HEK293 (cell line): ENCODE data around the gene CS.

Experiments
- FEZF1 ChIP-seq: fragments of 450-650 bp; formaldehyde crosslinking; IDR thresholded peaks from 2 replicates; pipeline ENCODE4 v1.5.1; 2016; ENCODE audit warnings: missing biosample characterization, missing genetic modification characterization
- GLIS1 ChIP-seq: fragments of 450-650 bp; formaldehyde crosslinking; IDR thresholded peaks from 2 replicates; pipeline ENCODE4 v1.5.1; 2016; ENCODE audit warnings: missing biosample characterization, missing genetic modification characterization
- GLIS2 ChIP-seq: fragments of 450-650 bp; formaldehyde crosslinking; IDR thresholded peaks from 2 replicates; pipeline ENCODE4 v1.5.1; 2016; ENCODE audit warnings: missing biosample characterization, missing genetic modification characterization
- KLF1 ChIP-seq: fragments of 450-650 bp; formaldehyde crosslinking; IDR thresholded peaks from 2 replicates; pipeline ENCODE4 v1.5.1; 2016; ENCODE audit warnings: missing biosample characterization, missing genetic modification characterization
- KLF8 ChIP-seq: fragments of 450-650 bp; formaldehyde crosslinking; IDR thresholded peaks from 2 replicates; pipeline ENCODE4 v1.5.1; 2016; ENCODE audit warnings: missing biosample characterization, missing genetic modification characterization
- KLF9 ChIP-seq: fragments of 450-650 bp; formaldehyde crosslinking; IDR thresholded peaks from 2 replicates; pipeline ENCODE4 v1.5.1; 2016; ENCODE audit warnings: missing biosample characterization, missing genetic modification characterization, low read depth
- SCRT1 ChIP-seq: fragments of 450-650 bp; formaldehyde crosslinking; IDR thresholded peaks from 2 replicates; pipeline ENCODE4 v1.5.1; 2016; ENCODE audit warnings: missing biosample characterization, missing genetic modification characterization, borderline replicate concordance
- SETDB1 ChIP-seq: IDR thresholded peaks from one replicate; pipeline ENCODE4 v1.6.1; 2017; ENCODE audit warnings: mild to moderate bottlenecking, low read length, moderate library complexity, mixed read lengths; ENCODE audit not compliant: insufficient read length
- SP7 ChIP-seq: fragments of 450-650 bp; formaldehyde crosslinking; IDR thresholded peaks from 2 replicates; pipeline ENCODE4 v1.5.1; 2016; ENCODE audit warnings: missing biosample characterization, missing genetic modification characterization
- ZBTB20 ChIP-seq: fragments of 450-650 bp; formaldehyde crosslinking; IDR thresholded peaks from 2 replicates; pipeline ENCODE4 v1.5.1; 2016; ENCODE audit warnings: missing biosample characterization, missing genetic modification characterization
- ZBTB48 ChIP-seq: fragments of 450-650 bp; formaldehyde crosslinking; IDR thresholded peaks from 2 replicates; pipeline ENCODE4 v1.5.1; 2016; ENCODE audit warnings: missing biosample characterization, missing genetic modification characterization
- ZNF112 ChIP-seq: fragments of 450-650 bp; formaldehyde crosslinking; IDR thresholded peaks from 2 replicates; pipeline ENCODE4 v1.5.0; 2017; ENCODE audit warnings: missing biosample characterization, missing genetic modification characterization
- ZNF132 ChIP-seq: fragments of 450-650 bp; formaldehyde crosslinking; IDR thresholded peaks from 2 replicates; pipeline ENCODE4 v1.5.1; 2017; ENCODE audit warnings: missing biosample characterization, missing genetic modification characterization, borderline replicate concordance
- ZNF146 ChIP-seq: fragments of 450-650 bp; formaldehyde crosslinking; IDR thresholded peaks from 2 replicates; pipeline ENCODE4 v1.5.1; 2016; ENCODE audit warnings: missing biosample characterization, missing genetic modification characterization
- ZNF239 ChIP-seq: fragments of 450-650 bp; formaldehyde crosslinking; IDR thresholded peaks from 2 replicates; pipeline ENCODE4 v1.5.1; 2016; ENCODE audit warnings: missing biosample characterization, missing genetic modification characterization
- ZNF266 ChIP-seq: fragments of 450-650 bp; formaldehyde crosslinking; IDR thresholded peaks from 2 replicates; pipeline ENCODE4 v1.5.1; 2016; ENCODE audit warnings: missing biosample characterization, missing genetic modification characterization, low read depth
- ZNF558 ChIP-seq: fragments of 450-650 bp; formaldehyde crosslinking; IDR thresholded peaks from 2 replicates; pipeline ENCODE4 v1.5.1; 2016; ENCODE audit warnings: missing biosample characterization, missing genetic modification characterization
- ZNF610 ChIP-seq: fragments of 450-650 bp; formaldehyde crosslinking; IDR thresholded peaks from 2 replicates; pipeline ENCODE4 v1.5.1; 2016; ENCODE audit warnings: missing biosample characterization, missing genetic modification characterization, borderline replicate concordance
- ZNF658 ChIP-seq: fragments of 450-650 bp; formaldehyde crosslinking; IDR thresholded peaks from 2 replicates; pipeline ENCODE4; 2016; ENCODE audit warnings: missing biosample characterization, missing genetic modification characterization
- ZNF777 ChIP-seq: fragments of 450-650 bp; formaldehyde crosslinking; IDR thresholded peaks from 2 replicates; pipeline ENCODE4 v1.5.1; 2017; ENCODE audit warnings: missing biosample characterization, missing genetic modification characterization, borderline replicate concordance
- ZSCAN23 ChIP-seq: fragments of 450-650 bp; formaldehyde crosslinking; IDR thresholded peaks from 2 replicates; pipeline ENCODE4 v1.5.1; 2016; ENCODE audit warnings: missing biosample characterization, missing genetic modification characterization
- ZSCAN30 ChIP-seq: fragments of 450-650 bp; IDR thresholded peaks from 2 replicates; pipeline ENCODE4 v1.5.1; 2018; ENCODE audit warnings: missing biosample characterization, mild to moderate bottlenecking, missing genetic modification characterization, moderate library complexity
- ZXDB ChIP-seq: fragments of 450-650 bp; formaldehyde crosslinking; IDR thresholded peaks from 2 replicates; pipeline ENCODE4 v1.5.1; 2016; ENCODE audit warnings: missing biosample characterization, missing genetic modification characterization
- TF ChIP-seq, protein P1 (sequence below): fragments of 450-650 bp; formaldehyde crosslinking; IDR thresholded peaks from 2 replicates; pipeline ENCODE4 v1.5.1; 2016; ENCODE audit warnings: missing biosample characterization, missing genetic modification characterization, low read depth
- TF ChIP-seq, protein P2 (sequence below): fragments of 450-650 bp; formaldehyde crosslinking; IDR thresholded peaks from 2 replicates; pipeline ENCODE4 v1.5.1; 2017; ENCODE audit warnings: missing biosample characterization, missing genetic modification characterization
- TF ChIP-seq, protein P3 (sequence below): fragments of 450-650 bp; formaldehyde crosslinking; IDR thresholded peaks from 2 replicates; pipeline ENCODE4 v1.5.1; 2017; ENCODE audit warnings: missing biosample characterization, missing genetic modification characterization
- TF ChIP-seq, protein P4 (sequence below): fragments of 450-650 bp; formaldehyde crosslinking; IDR thresholded peaks from 2 replicates; pipeline ENCODE4 v1.5.1; 2016; ENCODE audit warnings: missing biosample characterization, missing genetic modification characterization, low read depth
- TF ChIP-seq, protein P5 (sequence below): fragments of 450-650 bp; formaldehyde crosslinking; IDR thresholded peaks from 2 replicates; pipeline ENCODE4 v1.5.1; 2016; ENCODE audit warnings: missing biosample characterization, missing genetic modification characterization, borderline replicate concordance
- TF ChIP-seq, protein P6 (sequence below): fragments of 450-650 bp; formaldehyde crosslinking; IDR thresholded peaks from 2 replicates; pipeline ENCODE4 v1.5.1; 2017; ENCODE audit warnings: missing biosample characterization, missing genetic modification characterization

The CS gene

DNA sequence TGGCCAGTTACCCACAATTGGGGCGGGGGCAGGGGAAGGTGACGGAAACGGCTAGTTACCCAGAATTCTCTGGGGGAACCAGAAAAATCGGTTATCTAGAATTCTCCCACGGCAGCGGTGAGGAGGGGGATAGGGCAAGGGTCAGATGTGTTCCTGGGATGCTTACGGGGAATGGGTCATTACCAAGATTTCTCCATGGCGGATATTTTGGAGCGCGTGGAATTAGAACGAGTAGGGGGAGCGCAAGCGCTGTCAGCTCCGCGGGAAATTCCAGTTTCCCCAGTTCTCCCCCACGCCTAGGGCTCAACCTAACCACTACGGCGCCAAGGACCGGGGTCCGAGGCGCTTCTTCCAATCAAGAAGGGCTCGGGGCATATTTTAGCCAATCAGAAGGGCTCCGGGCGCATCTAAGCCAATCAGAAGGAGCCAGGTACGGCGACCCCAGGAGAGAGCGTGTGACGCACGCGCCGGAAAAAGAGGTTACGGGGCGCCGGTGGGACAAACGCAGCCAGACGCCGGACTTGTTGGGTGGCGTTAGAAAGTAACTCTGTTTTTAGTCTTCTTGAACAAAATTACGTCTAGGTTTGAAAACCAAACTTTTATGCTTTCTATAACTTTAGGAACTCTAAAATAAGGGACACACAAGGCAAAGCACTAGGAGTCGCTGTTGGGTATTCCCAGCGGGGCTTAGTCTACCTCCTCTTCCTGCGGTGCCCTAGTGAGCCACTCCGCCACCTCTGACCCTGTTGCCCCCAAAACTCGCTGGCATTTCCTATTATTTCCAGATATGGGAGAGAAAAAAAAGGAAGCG, 33.8 kb upstream of the CS start, which contains the start of gene PAN2 (continued):
- TF ChIP-seq SCRT1 (0 out of 2 replicates have a peak, but pooled peaks have one; percentile 35), SETDB1 (no peak), FEZF1 (tag by site-specific recombination) (no peak), ZNF146 (tag by site-specific recombination) (no peak), SP7 (tag by site-specific recombination) (peak; percentile 75), GLIS1 (peak; percentile 88), ZBTB20 (0 out of 2 replicates have a peak, but pooled peaks have one; percentile 60), GLIS2 (peak; percentile 95), ZNF132 (tag by site-specific recombination) (no peak), ZSCAN23 (tag by site-specific recombination) (0 out of 2 replicates have a peak, but pooled peaks have one; percentile 36), KLF8 (tag by site-specific recombination) (peak; percentile 51; the same call in 1 of the 2 replicates), ZNF112 (tag by site-specific recombination) (no peak), ZNF610 (no peak), ZNF266 (tag by site-specific recombination) (no peak), KLF1 (tag by site-specific recombination) (no peak), ZNF239 (tag by site-specific recombination) (no peak), KLF9 (no peak), ZNF558 (tag by site-specific recombination) (no peak; the same call in 1 of the 2 replicates), ZBTB48 (no peak; the same call in 1 of the 2 replicates), ZNF658 (tag by site-specific recombination) (no peak), ZXDB (peak; percentile 90), ZNF777 (tag by site-specific recombination) (no peak), ZSCAN30 (tag by site-specific recombination) (peak; percentile 58; the same call in 1 of the 2 replicates)
- TF ChIP-seq, protein P1, sequence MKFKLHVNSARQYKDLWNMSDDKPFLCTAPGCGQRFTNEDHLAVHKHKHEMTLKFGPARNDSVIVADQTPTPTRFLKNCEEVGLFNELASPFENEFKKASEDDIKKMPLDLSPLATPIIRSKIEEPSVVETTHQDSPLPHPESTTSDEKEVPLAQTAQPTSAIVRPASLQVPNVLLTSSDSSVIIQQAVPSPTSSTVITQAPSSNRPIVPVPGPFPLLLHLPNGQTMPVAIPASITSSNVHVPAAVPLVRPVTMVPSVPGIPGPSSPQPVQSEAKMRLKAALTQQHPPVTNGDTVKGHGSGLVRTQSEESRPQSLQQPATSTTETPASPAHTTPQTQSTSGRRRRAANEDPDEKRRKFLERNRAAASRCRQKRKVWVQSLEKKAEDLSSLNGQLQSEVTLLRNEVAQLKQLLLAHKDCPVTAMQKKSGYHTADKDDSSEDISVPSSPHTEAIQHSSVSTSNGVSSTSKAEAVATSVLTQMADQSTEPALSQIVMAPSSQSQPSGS (tag by site-specific recombination): no peak
- TF ChIP-seq, protein P2, sequence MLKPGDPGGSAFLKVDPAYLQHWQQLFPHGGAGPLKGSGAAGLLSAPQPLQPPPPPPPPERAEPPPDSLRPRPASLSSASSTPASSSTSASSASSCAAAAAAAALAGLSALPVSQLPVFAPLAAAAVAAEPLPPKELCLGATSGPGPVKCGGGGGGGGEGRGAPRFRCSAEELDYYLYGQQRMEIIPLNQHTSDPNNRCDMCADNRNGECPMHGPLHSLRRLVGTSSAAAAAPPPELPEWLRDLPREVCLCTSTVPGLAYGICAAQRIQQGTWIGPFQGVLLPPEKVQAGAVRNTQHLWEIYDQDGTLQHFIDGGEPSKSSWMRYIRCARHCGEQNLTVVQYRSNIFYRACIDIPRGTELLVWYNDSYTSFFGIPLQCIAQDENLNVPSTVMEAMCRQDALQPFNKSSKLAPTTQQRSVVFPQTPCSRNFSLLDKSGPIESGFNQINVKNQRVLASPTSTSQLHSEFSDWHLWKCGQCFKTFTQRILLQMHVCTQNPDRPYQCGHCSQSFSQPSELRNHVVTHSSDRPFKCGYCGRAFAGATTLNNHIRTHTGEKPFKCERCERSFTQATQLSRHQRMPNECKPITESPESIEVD: no peak
- TF ChIP-seq, protein P3, sequence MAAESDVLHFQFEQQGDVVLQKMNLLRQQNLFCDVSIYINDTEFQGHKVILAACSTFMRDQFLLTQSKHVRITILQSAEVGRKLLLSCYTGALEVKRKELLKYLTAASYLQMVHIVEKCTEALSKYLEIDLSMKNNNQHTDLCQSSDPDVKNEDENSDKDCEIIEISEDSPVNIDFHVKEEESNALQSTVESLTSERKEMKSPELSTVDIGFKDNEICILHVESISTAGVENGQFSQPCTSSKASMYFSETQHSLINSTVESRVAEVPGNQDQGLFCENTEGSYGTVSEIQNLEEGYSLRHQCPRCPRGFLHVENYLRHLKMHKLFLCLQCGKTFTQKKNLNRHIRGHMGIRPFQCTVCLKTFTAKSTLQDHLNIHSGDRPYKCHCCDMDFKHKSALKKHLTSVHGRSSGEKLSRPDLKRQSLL: no peak
- TF ChIP-seq, protein P4, sequence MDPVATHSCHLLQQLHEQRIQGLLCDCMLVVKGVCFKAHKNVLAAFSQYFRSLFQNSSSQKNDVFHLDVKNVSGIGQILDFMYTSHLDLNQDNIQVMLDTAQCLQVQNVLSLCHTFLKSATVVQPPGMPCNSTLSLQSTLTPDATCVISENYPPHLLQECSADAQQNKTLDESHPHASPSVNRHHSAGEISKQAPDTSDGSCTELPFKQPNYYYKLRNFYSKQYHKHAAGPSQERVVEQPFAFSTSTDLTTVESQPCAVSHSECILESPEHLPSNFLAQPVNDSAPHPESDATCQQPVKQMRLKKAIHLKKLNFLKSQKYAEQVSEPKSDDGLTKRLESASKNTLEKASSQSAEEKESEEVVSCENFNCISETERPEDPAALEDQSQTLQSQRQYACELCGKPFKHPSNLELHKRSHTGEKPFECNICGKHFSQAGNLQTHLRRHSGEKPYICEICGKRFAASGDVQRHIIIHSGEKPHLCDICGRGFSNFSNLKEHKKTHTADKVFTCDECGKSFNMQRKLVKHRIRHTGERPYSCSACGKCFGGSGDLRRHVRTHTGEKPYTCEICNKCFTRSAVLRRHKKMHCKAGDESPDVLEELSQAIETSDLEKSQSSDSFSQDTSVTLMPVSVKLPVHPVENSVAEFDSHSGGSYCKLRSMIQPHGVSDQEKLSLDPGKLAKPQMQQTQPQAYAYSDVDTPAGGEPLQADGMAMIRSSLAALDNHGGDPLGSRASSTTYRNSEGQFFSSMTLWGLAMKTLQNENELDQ (tag by site-specific recombination): no peak
- TF ChIP-seq, protein P5, sequence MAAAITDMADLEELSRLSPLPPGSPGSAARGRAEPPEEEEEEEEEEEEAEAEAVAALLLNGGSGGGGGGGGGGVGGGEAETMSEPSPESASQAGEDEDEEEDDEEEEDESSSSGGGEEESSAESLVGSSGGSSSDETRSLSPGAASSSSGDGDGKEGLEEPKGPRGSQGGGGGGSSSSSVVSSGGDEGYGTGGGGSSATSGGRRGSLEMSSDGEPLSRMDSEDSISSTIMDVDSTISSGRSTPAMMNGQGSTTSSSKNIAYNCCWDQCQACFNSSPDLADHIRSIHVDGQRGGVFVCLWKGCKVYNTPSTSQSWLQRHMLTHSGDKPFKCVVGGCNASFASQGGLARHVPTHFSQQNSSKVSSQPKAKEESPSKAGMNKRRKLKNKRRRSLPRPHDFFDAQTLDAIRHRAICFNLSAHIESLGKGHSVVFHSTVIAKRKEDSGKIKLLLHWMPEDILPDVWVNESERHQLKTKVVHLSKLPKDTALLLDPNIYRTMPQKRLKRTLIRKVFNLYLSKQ (tag by site-specific recombination): no peak
- TF ChIP-seq, protein P6, sequence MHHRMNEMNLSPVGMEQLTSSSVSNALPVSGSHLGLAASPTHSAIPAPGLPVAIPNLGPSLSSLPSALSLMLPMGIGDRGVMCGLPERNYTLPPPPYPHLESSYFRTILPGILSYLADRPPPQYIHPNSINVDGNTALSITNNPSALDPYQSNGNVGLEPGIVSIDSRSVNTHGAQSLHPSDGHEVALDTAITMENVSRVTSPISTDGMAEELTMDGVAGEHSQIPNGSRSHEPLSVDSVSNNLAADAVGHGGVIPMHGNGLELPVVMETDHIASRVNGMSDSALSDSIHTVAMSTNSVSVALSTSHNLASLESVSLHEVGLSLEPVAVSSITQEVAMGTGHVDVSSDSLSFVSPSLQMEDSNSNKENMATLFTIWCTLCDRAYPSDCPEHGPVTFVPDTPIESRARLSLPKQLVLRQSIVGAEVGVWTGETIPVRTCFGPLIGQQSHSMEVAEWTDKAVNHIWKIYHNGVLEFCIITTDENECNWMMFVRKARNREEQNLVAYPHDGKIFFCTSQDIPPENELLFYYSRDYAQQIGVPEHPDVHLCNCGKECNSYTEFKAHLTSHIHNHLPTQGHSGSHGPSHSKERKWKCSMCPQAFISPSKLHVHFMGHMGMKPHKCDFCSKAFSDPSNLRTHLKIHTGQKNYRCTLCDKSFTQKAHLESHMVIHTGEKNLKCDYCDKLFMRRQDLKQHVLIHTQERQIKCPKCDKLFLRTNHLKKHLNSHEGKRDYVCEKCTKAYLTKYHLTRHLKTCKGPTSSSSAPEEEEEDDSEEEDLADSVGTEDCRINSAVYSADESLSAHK (tag by site-specific recombination): no peak
